Neural cell (in vitro differentiated cells): Measurements from ENCODE around the gene KCNJ3. TPM values are rescaled to one million over a fixed set of nuclear protein-coding genes. Genes with fewer than 3 reads are reported as not detected.

ENCODE experiments used
- H2AFZ ChIP-seq: fragments of 200-600, 300-800 bp; sonication (generic), shearing (Covaris generic); 2 replicates; pipeline ENCODE4 v1.6.0; 2014; ENCODE audit warnings: low read depth, mild to moderate bottlenecking, antibody characterized with exemption, low read length, moderate library complexity
- H3F3A ChIP-seq: fragments of 200-600 bp; shearing (Covaris generic); 2 replicates; pipeline ENCODE4 v1.6.1; 2016; ENCODE audit warnings: mild to moderate bottlenecking, moderate library complexity, mixed read lengths, antibody characterized with exemption, low read length; ENCODE audit not compliant: insufficient read depth, poor library complexity, severe bottlenecking
- H3K27ac ChIP-seq: fragments of 200-600, 300-800 bp; sonication (generic), shearing (Covaris generic); 2 replicates; pipeline ENCODE4 v1.5.1; 2014; ENCODE audit warnings: mild to moderate bottlenecking, low read length, moderate library complexity
- H3K27me3 ChIP-seq: fragments of 300-800, 200-600 bp; sonication (generic), shearing (Covaris generic); 2 replicates; pipeline ENCODE4 v1.6.0; 2014; ENCODE audit warnings: mild to moderate bottlenecking, low read depth, low read length, moderate library complexity; ENCODE audit not compliant: insufficient read depth
- H3K36me3 ChIP-seq: fragments of 300-800, 200-600 bp; sonication (generic), shearing (Covaris generic); 2 replicates; pipeline ENCODE4 v1.5.1; 2014; ENCODE audit warnings: mild to moderate bottlenecking, antibody characterized with exemption, low read length, moderate library complexity; ENCODE audit not compliant: insufficient read depth
- H3K4me2 ChIP-seq: fragments of 300-800, 200-600 bp; sonication (generic), shearing (Covaris generic); 2 replicates; pipeline ENCODE4 v1.6.0; 2014; ENCODE audit warnings: mild to moderate bottlenecking, low read length
- H3K4me3 ChIP-seq: fragments of 300-800, 200-600 bp; sonication (generic), shearing (Covaris generic); 2 replicates; pipeline ENCODE4 v1.5.1; 2014; ENCODE audit warnings: mild to moderate bottlenecking, low read length, moderate library complexity
- H3K79me2 ChIP-seq: fragments of 200-600 bp; shearing (Covaris generic); replicated peaks from 2 replicates; pipeline ENCODE4 v1.6.0; 2014; ENCODE audit warnings: mild to moderate bottlenecking, low read length, moderate library complexity; ENCODE audit not compliant: insufficient read depth
- H3K9ac ChIP-seq: fragments of 300-800, 200-600 bp; sonication (generic), shearing (Covaris generic); 2 replicates; pipeline ENCODE4 v1.6.1; 2016; ENCODE audit warnings: mild to moderate bottlenecking, low read length, mixed read lengths
- H3K9me2 ChIP-seq: fragments of 200-600 bp; shearing (Covaris generic); 2 replicates; pipeline ENCODE4 v1.6.1; 2016; ENCODE audit warnings: mild to moderate bottlenecking, low read length, mixed read lengths; ENCODE audit not compliant: insufficient read depth
- H3K9me3 ChIP-seq: fragments of 200-600, 300-800 bp; sonication (generic), shearing (Covaris generic); 2 replicates; pipeline ENCODE4 v1.6.1; 2016; ENCODE audit warnings: mild to moderate bottlenecking, mixed run types, low read length, moderate library complexity, mixed read lengths
- H4K20me1 ChIP-seq: fragments of 200-600 bp; shearing (Covaris generic); 2 replicates; pipeline ENCODE4 v1.6.1; 2016; ENCODE audit warnings: mild to moderate bottlenecking, mixed run types; ENCODE audit not compliant: insufficient read depth
- CTCF ChIP-seq: fragments of 450-650 bp; IDR thresholded peaks from 2 replicates; pipeline ENCODE4 v1.5.1; 2014; ENCODE audit warnings: antibody characterized with exemption, mild to moderate bottlenecking, moderate library complexity; ENCODE audit not compliant: poor library complexity, severe bottlenecking
- EP300 ChIP-seq: fragments of 450-650 bp; conservative IDR thresholded peaks from 2 replicates; pipeline ENCODE4 v1.6.1; 2014; ENCODE audit warnings: antibody characterized with exemption, mild to moderate bottlenecking, moderate library complexity; ENCODE audit not compliant: poor library complexity, severe bottlenecking
- EZH2 ChIP-seq: fragments of 200-600, 300-800 bp; shearing (Covaris generic), sonication (generic); IDR thresholded peaks from 2 replicates; pipeline ENCODE4 v1.6.1; 2014; ENCODE audit warnings: antibody characterized with exemption, low read length, borderline replicate concordance, mild to moderate bottlenecking; ENCODE audit not compliant: insufficient read depth, poor library complexity, severe bottlenecking
- MXI1 ChIP-seq: fragments of 450-650 bp; conservative IDR thresholded peaks from 2 replicates; pipeline ENCODE4 v1.6.1; 2014; ENCODE audit warnings: antibody characterized with exemption, mild to moderate bottlenecking; ENCODE audit not compliant: poor library complexity, severe bottlenecking
- POLR2AphosphoS5 ChIP-seq: IDR thresholded peaks from 2 replicates; pipeline ENCODE4 v1.6.1; 2012
- RAD21 ChIP-seq: fragments of 450-650 bp; conservative IDR thresholded peaks from 2 replicates; pipeline ENCODE4 v1.6.1; 2014; ENCODE audit warnings: antibody characterized with exemption, mild to moderate bottlenecking, moderate library complexity
- SMC3 ChIP-seq: fragments of 450-650 bp; conservative IDR thresholded peaks from 2 replicates; pipeline ENCODE4 v1.6.1; 2014; ENCODE audit warnings: antibody characterized with exemption, mild to moderate bottlenecking, moderate library complexity; ENCODE audit not compliant: poor library complexity
- TAF1 ChIP-seq: IDR thresholded peaks from 2 replicates; pipeline ENCODE4 v1.6.1; 2012; ENCODE audit warnings: low read depth
- polyA plus RNA-seq: library from polyadenylated mRNA; depleted of rRNA; stranded (reverse); fragments of >200 nt; gene quantifications from 2 replicates; pipeline ENCODE4 v1.2.3, GENCODE V29; 2014
- TF ChIP-seq, protein P1 (sequence below): IDR thresholded peaks from 2 replicates; pipeline ENCODE4 v1.6.1; 2012; ENCODE audit warnings: borderline replicate concordance

The KCNJ3 gene
- polyA plus RNA-seq, 1 donor from 2014 or later: 0.68 TPM

DNA sequence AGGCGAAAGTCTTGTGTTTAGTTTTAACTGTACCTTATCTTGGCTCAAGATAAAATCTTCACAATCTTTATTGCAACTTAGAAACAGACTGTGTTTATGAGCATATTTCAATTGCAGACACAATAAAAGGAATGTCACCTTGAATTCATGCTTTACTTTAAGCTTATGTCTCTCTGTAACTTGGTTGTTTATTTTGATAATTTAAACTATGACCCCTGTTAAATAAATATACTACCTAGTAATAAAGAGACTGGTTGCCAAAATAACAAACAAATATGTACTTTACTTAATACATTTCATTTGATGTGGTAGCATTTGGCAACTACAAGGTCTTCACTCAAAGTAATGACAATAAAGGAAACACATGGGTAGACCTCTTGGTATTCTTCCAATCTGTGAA, 202.6 kb downstream of the KCNJ3 start:
- Histone ChIP-seq H3K4me2 (no peak overlapping the region), H3K9me2 (no peaks in the 10 kb centered on the region), H3K79me2 (no peaks in the 10 kb centered on the region), H3K9ac (no peak overlapping the region), H3K27ac (no peak overlapping the region), H3K36me3 (no peaks in the 10 kb centered on the region), H3K4me3 (no peak overlapping the region), H3K27me3 (no peaks in the 10 kb centered on the region), H3F3A (no peaks in the 10 kb centered on the region), H4K20me1 (no peaks in the 10 kb centered on the region), H2AFZ (no peak overlapping the region), H3K9me3 (no peaks in the 10 kb centered on the region)
- TF ChIP-seq SMC3: no peak
- no peak for TF ChIP-seq RAD21
- TF ChIP-seq MXI1: no peak
- TF ChIP-seq, protein P1, sequence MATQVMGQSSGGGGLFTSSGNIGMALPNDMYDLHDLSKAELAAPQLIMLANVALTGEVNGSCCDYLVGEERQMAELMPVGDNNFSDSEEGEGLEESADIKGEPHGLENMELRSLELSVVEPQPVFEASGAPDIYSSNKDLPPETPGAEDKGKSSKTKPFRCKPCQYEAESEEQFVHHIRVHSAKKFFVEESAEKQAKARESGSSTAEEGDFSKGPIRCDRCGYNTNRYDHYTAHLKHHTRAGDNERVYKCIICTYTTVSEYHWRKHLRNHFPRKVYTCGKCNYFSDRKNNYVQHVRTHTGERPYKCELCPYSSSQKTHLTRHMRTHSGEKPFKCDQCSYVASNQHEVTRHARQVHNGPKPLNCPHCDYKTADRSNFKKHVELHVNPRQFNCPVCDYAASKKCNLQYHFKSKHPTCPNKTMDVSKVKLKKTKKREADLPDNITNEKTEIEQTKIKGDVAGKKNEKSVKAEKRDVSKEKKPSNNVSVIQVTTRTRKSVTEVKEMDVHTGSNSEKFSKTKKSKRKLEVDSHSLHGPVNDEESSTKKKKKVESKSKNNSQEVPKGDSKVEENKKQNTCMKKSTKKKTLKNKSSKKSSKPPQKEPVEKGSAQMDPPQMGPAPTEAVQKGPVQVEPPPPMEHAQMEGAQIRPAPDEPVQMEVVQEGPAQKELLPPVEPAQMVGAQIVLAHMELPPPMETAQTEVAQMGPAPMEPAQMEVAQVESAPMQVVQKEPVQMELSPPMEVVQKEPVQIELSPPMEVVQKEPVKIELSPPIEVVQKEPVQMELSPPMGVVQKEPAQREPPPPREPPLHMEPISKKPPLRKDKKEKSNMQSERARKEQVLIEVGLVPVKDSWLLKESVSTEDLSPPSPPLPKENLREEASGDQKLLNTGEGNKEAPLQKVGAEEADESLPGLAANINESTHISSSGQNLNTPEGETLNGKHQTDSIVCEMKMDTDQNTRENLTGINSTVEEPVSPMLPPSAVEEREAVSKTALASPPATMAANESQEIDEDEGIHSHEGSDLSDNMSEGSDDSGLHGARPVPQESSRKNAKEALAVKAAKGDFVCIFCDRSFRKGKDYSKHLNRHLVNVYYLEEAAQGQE: no peak
- no peak for TF ChIP-seq TAF1
- TF ChIP-seq POLR2AphosphoS5: no peak
- no peak for TF ChIP-seq CTCF
- TF ChIP-seq EZH2: no peak
- TF ChIP-seq EP300: no peak
